SU-DHL-6 (cell line): Measurements from ENCODE around the gene LUC7L2.

ENCODE experiments used
- CTCF ChIP-seq: fragments of 200-600 bp; sonication (generic); IDR thresholded peaks from one replicate; pipeline ENCODE4 v1.5.1; 2017; ENCODE audit warnings: antibody characterized with exemption, mild to moderate bottlenecking, low read length, moderate library complexity; ENCODE audit not compliant: insufficient read depth, poor library complexity, severe bottlenecking
- EZH2phosphoT487 ChIP-seq: fragments of 200-600 bp; sonication (generic), shearing (Covaris generic); conservative IDR thresholded peaks from 2 replicates; pipeline ENCODE4 v1.6.1; 2018; ENCODE audit warnings: mild to moderate bottlenecking, antibody characterized with exemption, low read length, moderate library complexity, mixed read lengths

- TF ChIP-seq CTCF = no peak
- no peak for TF ChIP-seq EZH2phosphoT487
Measured at GRCh38 chr7:139394540-139394939, 34.8 kb downstream of the LUC7L2 start.
